PC-9 (cell line): ENCODE results near the gene CETN2. TPM values are rescaled to one million over a fixed set of nuclear protein-coding genes. Genes with fewer than 3 reads are reported as not detected.

Source experiments
- BruUV-seq: library from RNA; stranded (reverse); fragments of 400-500 nt; replicated peaks from 2 replicates; lab custom pipeline; 2021; lab: Mats Ljungman, UMichigan
- CTCF ChIA-PET: fragments of 300-600 bp; sonication (Branson Sonifier 250); formaldehyde crosslinking; loops from one replicate; lab custom pipeline; 2022; ENCODE audit warnings: antibody characterized with exemption; lab: Charles Lee
- POLR2A ChIA-PET: fragments of 300-600 bp; sonication (Branson Sonifier 250); formaldehyde crosslinking; loops from one replicate; lab custom pipeline; 2022; ENCODE audit warnings: antibody characterized with exemption; ENCODE audit not compliant: unreplicated experiment; lab: Charles Lee
- DNase-seq, 2 experiments: peaks; one replicate each; pipeline versions ENCODE4 v3.0.0 to v3.0.0-alpha.2; 2015 to 2022; ENCODE audit warnings: mixed read lengths in 1 of 2
- H2AFZ ChIP-seq: fragments of 200-600 bp; sonication (generic); 2 replicates; pipeline ENCODE4 v1.8.1; 2017; ENCODE audit warnings: antibody characterized with exemption
- H3F3A ChIP-seq: fragments of 200-600 bp; sonication (generic); 2 replicates; pipeline ENCODE4 v1.8.1; 2017; ENCODE audit warnings: antibody characterized with exemption, mild to moderate bottlenecking, low read depth; ENCODE audit not compliant: insufficient read depth
- H3K27ac ChIP-seq: fragments of 200-600 bp; sonication (generic); 2 replicates; pipeline ENCODE4 v1.6.1; 2016; ENCODE audit warnings: mixed run types
- H3K27me3 ChIP-seq: fragments of 200-600 bp; sonication (generic); 2 replicates; pipeline ENCODE4 v1.6.1; 2016; ENCODE audit warnings: low read depth, mixed run types; ENCODE audit not compliant: insufficient read depth
- H3K36me3 ChIP-seq: fragments of 200-600 bp; sonication (generic); 2 replicates; pipeline ENCODE4 v1.6.1; 2016; ENCODE audit warnings: low read depth, mixed run types
- H3K4me1 ChIP-seq: fragments of 200-600 bp; sonication (generic); replicated peaks from 2 replicates; pipeline ENCODE4 v1.6.1; 2016; ENCODE audit warnings: mixed run types; ENCODE audit not compliant: insufficient read depth
- H3K4me2 ChIP-seq: fragments of 200-600 bp; sonication (generic); 2 replicates; pipeline ENCODE4 v1.6.1; 2017; ENCODE audit warnings: mixed run types
- H3K4me3 ChIP-seq: fragments of 200-600 bp; sonication (generic); 2 replicates; pipeline ENCODE4 v1.6.1; 2016; ENCODE audit warnings: mixed run types
- H3K79me2 ChIP-seq: fragments of 200-600 bp; sonication (generic); 2 replicates; pipeline ENCODE4 v1.6.1; 2017; ENCODE audit warnings: low read depth, mixed run types
- H3K9me2 ChIP-seq: fragments of 200-600 bp; sonication (generic); 2 replicates; pipeline ENCODE4 v1.8.1; 2017; ENCODE audit warnings: mild to moderate bottlenecking; ENCODE audit not compliant: insufficient read depth
- H3K9me3 ChIP-seq: fragments of 200-600 bp; sonication (generic); 2 replicates; pipeline ENCODE4 v1.8.1; 2016; ENCODE audit warnings: low read depth; ENCODE audit not compliant: insufficient read depth
- H4K20me1 ChIP-seq: fragments of 200-600 bp; sonication (generic); 2 replicates; pipeline ENCODE4 v1.8.1; 2017; ENCODE audit not compliant: insufficient read depth
- EZH2 ChIP-seq: fragments of 200-600 bp; sonication (generic); IDR thresholded peaks from 2 replicates; pipeline ENCODE4 v1.8.0; 2017; ENCODE audit warnings: antibody characterized with exemption, low read depth
- intact Hi-C: fragments of 100-400 bp; cut with micrococcal nuclease; formaldehyde crosslinking; loops from one replicate; pipeline ENCODE4 v1.10.0; 2022; ENCODE audit not compliant: unreplicated experiment
- total RNA-seq: library from RNA; stranded (reverse); gene quantifications from 2 replicates; pipeline ENCODE4 v1.2.3, GENCODE V29; 2021
- TF ChIP-seq, protein P1 (sequence below): fragments of 200-600 bp; sonication (generic); conservative IDR thresholded peaks from 2 replicates; pipeline ENCODE4 v1.6.1; 2017; ENCODE audit warnings: mixed run types, antibody characterized with exemption, mild to moderate bottlenecking, moderate library complexity

The CETN2 gene
- total RNA-seq, 1 experiment from 2014 or later = 78.6 TPM

DNA sequence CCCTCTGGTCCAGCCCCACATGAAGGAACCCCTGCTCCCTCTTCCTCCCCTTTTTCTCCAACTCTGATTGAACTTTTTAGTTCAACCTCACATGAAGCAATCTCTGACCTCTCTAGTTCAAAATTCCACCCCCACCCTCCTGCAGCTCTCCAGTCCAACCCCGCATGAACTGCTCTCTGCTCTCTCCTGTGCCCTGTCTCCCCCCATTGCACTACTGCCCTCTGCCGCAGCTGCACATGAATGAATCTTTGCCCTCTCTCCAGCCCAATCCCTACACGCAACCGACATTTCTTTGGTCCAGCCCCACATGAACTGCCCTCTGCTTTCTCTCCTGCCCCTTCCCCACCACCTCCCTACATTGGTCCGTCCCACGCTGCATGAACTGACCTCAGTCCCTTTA is 6.9 kb downstream of the CETN2 start:
- POLR2A ChIA-PET = no interaction called here
- H3K4me1 ChIP-seq = no peaks in the 10 kb centered on the region
- no TSS peak for BruUV-seq
- DNase-seq = no peak
- no peak overlapping the region for H3K27ac ChIP-seq
- H3K27me3 ChIP-seq = no peaks in the 10 kb centered on the region
- intact Hi-C loops = loop anchor here (10.0 kb wide), 1 partner anchor 1319 kb away; no protein-coding TSS in a partner anchor
- H3K9me2 ChIP-seq = no peaks in the 10 kb centered on the region
- CTCF ChIA-PET = no interaction called here
- H3F3A ChIP-seq = peaks cover 4% of the 10 kb centered on the region; the same call in 1 of the 2 replicates
- H3K9me3 ChIP-seq = no peaks in the 10 kb centered on the region
- no peak overlapping the region for H3K4me2 ChIP-seq
- no peak overlapping the region for H3K4me3 ChIP-seq
- TF ChIP-seq, protein P1, sequence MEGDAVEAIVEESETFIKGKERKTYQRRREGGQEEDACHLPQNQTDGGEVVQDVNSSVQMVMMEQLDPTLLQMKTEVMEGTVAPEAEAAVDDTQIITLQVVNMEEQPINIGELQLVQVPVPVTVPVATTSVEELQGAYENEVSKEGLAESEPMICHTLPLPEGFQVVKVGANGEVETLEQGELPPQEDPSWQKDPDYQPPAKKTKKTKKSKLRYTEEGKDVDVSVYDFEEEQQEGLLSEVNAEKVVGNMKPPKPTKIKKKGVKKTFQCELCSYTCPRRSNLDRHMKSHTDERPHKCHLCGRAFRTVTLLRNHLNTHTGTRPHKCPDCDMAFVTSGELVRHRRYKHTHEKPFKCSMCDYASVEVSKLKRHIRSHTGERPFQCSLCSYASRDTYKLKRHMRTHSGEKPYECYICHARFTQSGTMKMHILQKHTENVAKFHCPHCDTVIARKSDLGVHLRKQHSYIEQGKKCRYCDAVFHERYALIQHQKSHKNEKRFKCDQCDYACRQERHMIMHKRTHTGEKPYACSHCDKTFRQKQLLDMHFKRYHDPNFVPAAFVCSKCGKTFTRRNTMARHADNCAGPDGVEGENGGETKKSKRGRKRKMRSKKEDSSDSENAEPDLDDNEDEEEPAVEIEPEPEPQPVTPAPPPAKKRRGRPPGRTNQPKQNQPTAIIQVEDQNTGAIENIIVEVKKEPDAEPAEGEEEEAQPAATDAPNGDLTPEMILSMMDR = no peak
- no peak for TF ChIP-seq EZH2
- H3K79me2 ChIP-seq = no peaks in the 10 kb centered on the region
- H3K36me3 ChIP-seq = peaks cover 17% of the 10 kb centered on the region; the same call in 1 of the 2 replicates
- no peak overlapping the region for H2AFZ ChIP-seq
- no peaks in the 10 kb centered on the region for H4K20me1 ChIP-seq

DNA sequence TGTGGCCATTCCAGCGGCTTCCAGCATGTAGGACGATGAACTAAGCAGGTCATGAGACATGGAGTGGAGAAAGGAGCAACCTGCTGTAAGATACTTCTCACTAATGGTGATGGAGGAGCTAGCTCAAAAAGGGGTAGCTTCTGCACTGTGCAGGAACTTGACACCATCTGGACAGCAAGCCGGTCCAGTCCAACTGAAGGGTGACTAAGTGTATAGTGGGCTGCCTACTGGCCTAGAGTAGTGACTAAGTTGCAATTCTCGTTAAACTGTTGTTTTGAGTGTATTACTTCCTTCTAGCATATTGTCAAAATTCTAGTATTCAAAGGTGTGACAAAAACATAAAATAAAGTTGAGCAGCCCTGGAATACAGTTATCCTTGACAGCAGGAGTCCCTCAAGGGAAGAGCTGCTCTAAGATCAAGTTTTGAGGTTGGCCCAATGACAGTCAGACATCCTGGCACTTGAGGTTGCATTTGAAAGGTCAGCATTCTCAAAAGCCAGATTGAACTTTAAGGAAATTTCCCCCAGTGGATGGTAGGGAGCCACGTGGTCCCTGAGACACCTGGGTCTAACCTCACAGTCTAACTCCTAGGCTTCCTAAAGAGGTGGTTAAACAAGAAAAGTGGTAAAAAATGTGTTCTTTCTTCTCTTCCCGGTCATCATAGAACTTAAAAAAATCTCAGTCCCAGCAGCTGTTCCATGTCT is 8.0 kb downstream of the CETN2 start:
- Histone ChIP-seq H3K9me3 (no peaks in the 10 kb centered on the region), H3K4me3 (no peak overlapping the region), H3K4me2 (no peak overlapping the region), H3K4me1 (no peaks in the 10 kb centered on the region), H4K20me1 (no peaks in the 10 kb centered on the region), H3K79me2 (no peaks in the 10 kb centered on the region), H2AFZ (no peak overlapping the region), H3K27me3 (no peaks in the 10 kb centered on the region), H3K9me2 (no peaks in the 10 kb centered on the region), H3K27ac (no peak overlapping the region), H3F3A (peaks cover 9% of the 10 kb centered on the region; the same call in 1 of the 2 replicates), H3K36me3 (0 out of 2 replicates have a peak, but pooled peaks cover 6% of the 10 kb centered on the region)
- no peak for DNase-seq
- CTCF ChIA-PET = no interaction called here
- intact Hi-C loops = loop anchor here (10.0 kb wide), 1 partner anchor 1318 kb away; no protein-coding TSS in a partner anchor
- TF ChIP-seq, protein P1 = no peak
- no peak for TF ChIP-seq EZH2
- no TSS peak for BruUV-seq
- POLR2A ChIA-PET = no interaction called here

DNA sequence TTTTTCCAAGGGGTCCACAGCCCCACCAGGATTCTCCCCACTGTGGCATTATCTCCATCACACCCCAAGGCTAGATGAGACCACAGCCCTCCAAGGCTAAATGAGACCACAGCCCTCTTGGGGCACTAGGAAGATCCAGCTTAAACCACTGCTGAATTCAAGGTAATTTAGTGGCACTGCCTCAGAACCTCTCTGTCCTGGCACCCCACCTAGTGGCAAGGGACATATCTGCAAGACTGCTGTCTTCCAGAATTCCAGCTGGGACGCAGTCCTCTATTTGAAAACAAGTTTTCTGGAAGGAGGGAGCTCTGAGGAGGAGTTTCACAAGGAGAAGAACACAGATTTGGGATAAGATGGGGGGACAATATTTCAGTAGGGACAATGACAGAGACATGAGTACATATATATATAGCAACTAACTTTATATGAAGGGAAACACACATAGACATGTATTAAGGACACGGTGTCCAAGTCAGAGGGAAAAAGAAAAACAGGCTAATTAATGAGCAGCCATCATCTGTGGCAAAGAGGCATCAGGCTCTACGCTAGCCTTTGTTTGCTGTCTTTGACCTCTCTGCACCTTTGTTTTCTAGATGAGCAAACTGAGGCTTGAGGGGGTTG is 9.3 kb downstream of the CETN2 start:
- H3K9me2 ChIP-seq = no peaks in the 10 kb centered on the region
- H3K27ac ChIP-seq = no peak overlapping the region
- H3K4me3 ChIP-seq = no peak overlapping the region
- H3K9me3 ChIP-seq = no peaks in the 10 kb centered on the region
- peak; percentile 53 to 55 for DNase-seq
- no peaks in the 10 kb centered on the region for H4K20me1 ChIP-seq
- POLR2A ChIA-PET = interaction anchor here (0.5 kb wide), 1 partner anchor 105 kb away, joined by 3 read pairs; no protein-coding TSS in a partner anchor
- H3K4me1 ChIP-seq = no peaks in the 10 kb centered on the region
- H2AFZ ChIP-seq = no peak overlapping the region
- no peaks in the 10 kb centered on the region for H3K27me3 ChIP-seq
- intact Hi-C loops = loop anchor here (1.0 to 10.0 kb wide), 3 partner anchors 1068 to 1670 kb away; no protein-coding TSS in a partner anchor
- no peaks in the 10 kb centered on the region for H3K79me2 ChIP-seq
- H3F3A ChIP-seq = peaks cover 6% of the 10 kb centered on the region; the same call in 1 of the 2 replicates
- no peak for TF ChIP-seq EZH2
- TF ChIP-seq, protein P1 = peak; percentile 97
- CTCF ChIA-PET = interaction anchor here (0.5 to 1.2 kb wide), 6 partner anchors 9 to 1068 kb away, joined by 3 to 14 read pairs (median 3); no protein-coding TSS in a partner anchor
- no peak overlapping the region for H3K4me2 ChIP-seq
- BruUV-seq = no TSS peak
- no peaks in the 10 kb centered on the region for H3K36me3 ChIP-seq
